IPS-20b (cell line): ENCODE data around the gene PNLDC1.

Experiments
- H3K27ac ChIP-seq: one replicate; pipeline ENCODE4 v1.5.1; 2013; ENCODE audit warnings: low read length
- H3K27me3 ChIP-seq: 2 replicates; pipeline ENCODE4 v1.6.1; 2013; ENCODE audit warnings: mild to moderate bottlenecking, low read length, inconsistent platforms; ENCODE audit not compliant: insufficient read depth
- H3K36me3 ChIP-seq: 2 replicates; pipeline ENCODE4 v1.6.1; 2013; ENCODE audit warnings: low read depth, mild to moderate bottlenecking, inconsistent platforms, low read length, moderate library complexity; ENCODE audit not compliant: insufficient read depth
- H3K4me1 ChIP-seq: 2 replicates; pipeline ENCODE4 v1.6.1; 2013; ENCODE audit warnings: mild to moderate bottlenecking, control low read depth, inconsistent platforms, low read length, moderate library complexity; ENCODE audit not compliant: insufficient read depth
- H3K4me3 ChIP-seq: 2 replicates; pipeline ENCODE4 v1.5.1; 2013; ENCODE audit warnings: mild to moderate bottlenecking, low read length, inconsistent platforms
- H3K9ac ChIP-seq: 2 replicates; pipeline ENCODE4 v1.6.1; 2013; ENCODE audit warnings: low read depth, mild to moderate bottlenecking, inconsistent platforms, low read length, moderate library complexity
- H3K9me3 ChIP-seq: 2 replicates; pipeline ENCODE4 v1.6.1; 2013; ENCODE audit warnings: mild to moderate bottlenecking, low read depth, low read length, inconsistent platforms; ENCODE audit not compliant: insufficient read depth

The PNLDC1 gene

GRCh38 chr6:159826004-159826403 lies 25.9 kb downstream of the PNLDC1 start:
- Histone ChIP-seq H3K4me3 (no peak overlapping the region), H3K36me3 (no peaks in the 10 kb centered on the region), H3K4me1 (0 out of 2 replicates have a peak, but pooled peaks cover 2% of the 10 kb centered on the region)

GRCh38 chr6:159826968-159827647 lies 27.0 kb downstream of the PNLDC1 start:
- Histone ChIP-seq H3K9ac (no peak overlapping the region), H3K27ac (no peak overlapping the region), H3K4me1 (0 out of 2 replicates have a peak, but pooled peaks cover 5% of the 10 kb centered on the region), H3K27me3 (no peaks in the 10 kb centered on the region), H3K36me3 (no peaks in the 10 kb centered on the region), H3K9me3 (no peaks in the 10 kb centered on the region), H3K4me3 (no peak overlapping the region)

More at GRCh38 chr6:159826004-159826403, 25.9 kb downstream of the PNLDC1 start:
- Histone ChIP-seq H3K9me3 (no peaks in the 10 kb centered on the region), H3K9ac (no peak overlapping the region), H3K27me3 (no peaks in the 10 kb centered on the region), H3K27ac (no peak overlapping the region)

GRCh38 chr6:159828074-159828473 lies 28.0 kb downstream of the PNLDC1 start:
- H3K9me3 ChIP-seq = no peaks in the 10 kb centered on the region
- no peaks in the 10 kb centered on the region for H3K36me3 ChIP-seq
- no peak overlapping the region for H3K4me3 ChIP-seq
- H3K4me1 ChIP-seq = 0 out of 2 replicates have a peak, but pooled peaks cover 5% of the 10 kb centered on the region
- H3K27ac ChIP-seq = no peak overlapping the region
- no peaks in the 10 kb centered on the region for H3K27me3 ChIP-seq
- no peak overlapping the region for H3K9ac ChIP-seq

- no peaks in the 10 kb centered on the region for H3K36me3 ChIP-seq
- H3K4me1 ChIP-seq = peaks cover 8% of the 10 kb centered on the region; the same call in 1 of the 2 replicates
- H3K9me3 ChIP-seq = no peaks in the 10 kb centered on the region
- no peak overlapping the region for H3K9ac ChIP-seq
- no peaks in the 10 kb centered on the region for H3K27me3 ChIP-seq
- H3K27ac ChIP-seq = no peak overlapping the region
- H3K4me3 ChIP-seq = no peak overlapping the region
These were observed 29.4 kb downstream of the PNLDC1 start for GRCh38 chr6:159829526-159829925.

GRCh38 chr6:159830501-159831372 lies 30.7 kb downstream of the PNLDC1 start:
- H3K4me3 ChIP-seq = no peak overlapping the region
- no peaks in the 10 kb centered on the region for H3K36me3 ChIP-seq
- H3K9ac ChIP-seq = no peak overlapping the region
- no peaks in the 10 kb centered on the region for H3K27me3 ChIP-seq
- peaks cover 12% of the 10 kb centered on the region; the same call in 1 of the 2 replicates for H3K4me1 ChIP-seq
- H3K9me3 ChIP-seq = no peaks in the 10 kb centered on the region
- no peak overlapping the region for H3K27ac ChIP-seq

GRCh38 chr6:159831373-159831679 lies 31.2 kb downstream of the PNLDC1 start:
- no peaks in the 10 kb centered on the region for H3K9me3 ChIP-seq
- no peaks in the 10 kb centered on the region for H3K36me3 ChIP-seq
- H3K4me1 ChIP-seq = peaks cover 12% of the 10 kb centered on the region; the same call in 1 of the 2 replicates
- H3K27ac ChIP-seq = no peak overlapping the region
- H3K27me3 ChIP-seq = no peaks in the 10 kb centered on the region
- H3K9ac ChIP-seq = no peak overlapping the region
- no peak overlapping the region for H3K4me3 ChIP-seq

- H3K27ac ChIP-seq = no peak overlapping the region
- no peaks in the 10 kb centered on the region for H3K9me3 ChIP-seq
- H3K4me1 ChIP-seq = peaks cover 14% of the 10 kb centered on the region; the same call in 1 of the 2 replicates
- H3K36me3 ChIP-seq = no peaks in the 10 kb centered on the region
- H3K9ac ChIP-seq = no peak overlapping the region
- H3K27me3 ChIP-seq = no peaks in the 10 kb centered on the region
- no peak overlapping the region for H3K4me3 ChIP-seq
These were observed 32.9 kb downstream of the PNLDC1 start for GRCh38 chr6:159832946-159833345.

- H3K27ac ChIP-seq = no peak overlapping the region
- peaks cover 15% of the 10 kb centered on the region; the same call in 1 of the 2 replicates for H3K4me1 ChIP-seq
- no peaks in the 10 kb centered on the region for H3K36me3 ChIP-seq
- H3K9me3 ChIP-seq = no peaks in the 10 kb centered on the region
- no peaks in the 10 kb centered on the region for H3K27me3 ChIP-seq
- no peak overlapping the region for H3K4me3 ChIP-seq
- no peak overlapping the region for H3K9ac ChIP-seq
These were observed 33.5 kb downstream of the PNLDC1 start for GRCh38 chr6:159833556-159833955.

- H3K27me3 ChIP-seq = no peaks in the 10 kb centered on the region
- no peak overlapping the region for H3K27ac ChIP-seq
- no peaks in the 10 kb centered on the region for H3K9me3 ChIP-seq
- H3K4me3 ChIP-seq = no peak overlapping the region
- H3K9ac ChIP-seq = no peak overlapping the region
- H3K36me3 ChIP-seq = no peaks in the 10 kb centered on the region
- H3K4me1 ChIP-seq = peaks cover 15% of the 10 kb centered on the region; the same call in 1 of the 2 replicates
These were observed 34.0 kb downstream of the PNLDC1 start for GRCh38 chr6:159833997-159834603.

- Histone ChIP-seq H3K27ac (no peak overlapping the region), H3K4me1 (peaks cover 11% of the 10 kb centered on the region; the same call in 1 of the 2 replicates), H3K4me3 (no peak overlapping the region), H3K27me3 (no peaks in the 10 kb centered on the region), H3K36me3 (no peaks in the 10 kb centered on the region), H3K9me3 (no peaks in the 10 kb centered on the region), H3K9ac (no peak overlapping the region)
These were observed 36.8 kb downstream of the PNLDC1 start for GRCh38 chr6:159836718-159837490.

GRCh38 chr6:159837511-159837910 lies 37.4 kb downstream of the PNLDC1 start:
- Histone ChIP-seq H3K27me3 (no peaks in the 10 kb centered on the region), H3K36me3 (no peaks in the 10 kb centered on the region), H3K27ac (no peak overlapping the region), H3K4me3 (no peak overlapping the region), H3K4me1 (peaks cover 11% of the 10 kb centered on the region; the same call in 1 of the 2 replicates), H3K9me3 (no peaks in the 10 kb centered on the region), H3K9ac (no peak overlapping the region)
